Immature natural killer cell (primary cell): ENCODE measurements around the gene SYNRG. TPM values are rescaled to one million over a fixed set of nuclear protein-coding genes. Genes with fewer than 3 reads are reported as not detected.
"Not testable (repeated sequence)": the region's sequence is repeated elsewhere in the genome, so short reads cannot be mapped to it uniquely, and the experiment has no call there.

Experiments
- DNase-seq, 3 donors: peaks; one replicate each; pipeline ENCODE4 v3.0.0; 2022; ENCODE audit warnings: mixed read lengths in 1 of 3
- H3K27ac Mint-ChIP-seq, 6 donors: one replicate each; pipeline ENCODE4 v1.8.0; 2020; ENCODE audit warnings: mixed read lengths in 6 of 6, mild to moderate bottlenecking in 5 of 6, inconsistent platforms in 4 of 6, moderate library complexity in 3 of 6
- H3K27me3 Mint-ChIP-seq, 3 donors: one replicate each; pipeline ENCODE4 v1.8.0; 2020 to 2021; ENCODE audit warnings: low read depth in 3 of 3, mild to moderate bottlenecking in 3 of 3, mixed read lengths in 3 of 3, moderate library complexity in 3 of 3, inconsistent platforms in 1 of 3
- H3K36me3 Mint-ChIP-seq, 3 donors: one replicate each; pipeline ENCODE4 v1.8.0; 2020; ENCODE audit warnings: mixed read lengths in 3 of 3, inconsistent platforms in 2 of 3, mild to moderate bottlenecking in 2 of 3
- H3K4me1 Mint-ChIP-seq, 2 donors: one replicate each; pipeline ENCODE4 v1.8.0; 2020; ENCODE audit warnings: inconsistent platforms in 2 of 2, mild to moderate bottlenecking in 2 of 2, mixed read lengths in 2 of 2, moderate library complexity in 1 of 2
- H3K4me3 Mint-ChIP-seq, 5 donors: one replicate each; pipeline ENCODE4 v1.8.0; 2020; ENCODE audit warnings: mild to moderate bottlenecking in 5 of 5, mixed read lengths in 5 of 5, inconsistent platforms in 3 of 5, moderate library complexity in 3 of 5
- H3K9me3 Mint-ChIP-seq, 6 donors: one replicate each; pipeline ENCODE4 v1.8.0; 2020; ENCODE audit warnings: mild to moderate bottlenecking in 6 of 6, mixed read lengths in 6 of 6, inconsistent platforms in 4 of 6, moderate library complexity in 3 of 6
- polyA plus RNA-seq, 3 donors: library from polyadenylated mRNA; unstranded; fragments of 300-500 nt; fragmentation: Illumina TruSeq; gene quantifications; one replicate each; pipeline ENCODE4 v1.2.3, GENCODE V29; 2021

SYNRG gene
- polyA plus RNA-seq: 100 to 1,000 TPM in 1 of 3 donors, 10 to 100 TPM in 2; 32.8 to 118 (median 58.7) TPM

- no peaks in the 10 kb centered on the region for H3K9me3 Mint-ChIP-seq
- H3K36me3 Mint-ChIP-seq: peaks cover 0 to 11% (median 4%) of the 10 kb centered on the region in 3 donors
- H3K4me1 Mint-ChIP-seq: peaks cover 48% of the 10 kb centered on the region in 2 donors
- H3K4me3 Mint-ChIP-seq: peak within 1 kb of the TSS; percentile 83 to 93 (median 92)
- H3K27me3 Mint-ChIP-seq: peaks cover 0 to 5% (median 0%) of the 10 kb centered on the region in 3 donors
- peak within 1 kb of the TSS; percentile 88 to 99 (median 94) for H3K27ac Mint-ChIP-seq
- DNase-seq: peak; percentile 98 to 99 (median 98)
Observed at GRCh38 chr17:37609170-37610040, at the start of gene SYNRG. TSS of gene SYNRG (minus strand) at chr17:37609418. CDS start at chr17:37609355, 63 bp downstream.

DNA sequence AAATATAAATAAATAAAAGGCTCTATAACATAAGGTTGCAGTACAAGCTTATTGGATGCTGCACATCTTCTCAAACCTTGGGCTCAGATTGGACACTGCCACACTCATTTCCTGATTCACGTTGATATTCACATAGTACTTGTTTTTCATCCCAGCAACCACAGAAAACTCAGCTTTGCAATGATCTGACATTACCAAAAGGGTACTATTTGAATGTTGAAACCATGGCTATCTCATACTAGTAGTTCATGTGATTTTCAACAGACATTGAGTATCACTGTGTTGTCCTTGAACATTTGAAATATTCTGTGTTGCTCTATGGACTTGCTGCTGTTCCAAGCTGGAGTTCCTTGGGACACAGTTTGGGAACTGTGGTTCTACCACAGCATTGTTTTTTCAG, 48.0 kb upstream of the SYNRG start:
- no peak overlapping the region for H3K4me3 Mint-ChIP-seq
- H3K4me1 Mint-ChIP-seq: no peaks in the 10 kb centered on the region
- H3K27me3 Mint-ChIP-seq: peaks cover 0 to 3% (median 2%) of the 10 kb centered on the region in 3 donors
- DNase-seq: no peak
- no peaks in the 10 kb centered on the region for H3K36me3 Mint-ChIP-seq
- H3K9me3 Mint-ChIP-seq: no peaks in the 10 kb centered on the region
- no peak overlapping the region for H3K27ac Mint-ChIP-seq

DNA sequence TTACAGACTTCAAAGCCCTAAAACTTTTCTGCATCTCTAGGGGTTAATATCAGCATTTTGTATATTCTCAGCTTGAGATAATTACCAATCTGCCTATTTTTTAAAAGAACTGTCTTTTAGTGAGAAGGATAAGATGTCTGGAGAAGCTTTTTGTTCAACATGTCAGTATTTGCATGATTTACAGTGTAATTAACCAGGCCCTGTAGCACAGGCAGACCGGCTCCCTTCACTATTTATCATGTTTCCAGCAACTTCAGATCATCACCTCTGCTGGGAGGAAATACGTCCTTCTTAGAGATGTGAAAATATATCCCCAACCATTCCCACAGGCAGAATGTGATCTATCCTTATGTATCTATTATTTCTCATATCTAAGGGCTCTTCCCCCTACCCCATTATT, 42.6 kb upstream of the SYNRG start:
- Mint-ChIP-seq H3K36me3 (no peaks in the 10 kb centered on the region), H3K4me1 (no peaks in the 10 kb centered on the region), H3K27me3 (peaks cover 5 to 21% (median 14%) of the 10 kb centered on the region in 3 donors), H3K4me3 (no peak overlapping the region), H3K9me3 (peaks cover 0 to 2% (median 0%) of the 10 kb centered on the region in 6 donors), H3K27ac (no peak overlapping the region)
- DNase-seq: no peak

GRCh38 chr17:37650419-37651003, 41.3 kb upstream of the SYNRG start:
- H3K27ac Mint-ChIP-seq: no peak overlapping the region
- H3K4me1 Mint-ChIP-seq: no peaks in the 10 kb centered on the region
- DNase-seq: no peak
- no peaks in the 10 kb centered on the region for H3K36me3 Mint-ChIP-seq
- peaks cover 0 to 2% (median 0%) of the 10 kb centered on the region in 6 donors for H3K9me3 Mint-ChIP-seq
- H3K4me3 Mint-ChIP-seq: no peak overlapping the region
- H3K27me3 Mint-ChIP-seq: peaks cover 5 to 22% (median 17%) of the 10 kb centered on the region in 3 donors

- DNase-seq: no peak
- no peak overlapping the region for H3K27ac Mint-ChIP-seq
- H3K4me1 Mint-ChIP-seq: peaks cover 4 to 5% of the 10 kb centered on the region in 2 donors
- H3K4me3 Mint-ChIP-seq: no peak overlapping the region
- peaks cover 0 to 2% (median 0%) of the 10 kb centered on the region in 6 donors for H3K9me3 Mint-ChIP-seq
- H3K36me3 Mint-ChIP-seq: no peaks in the 10 kb centered on the region
- peaks cover 5 to 31% (median 17%) of the 10 kb centered on the region in 3 donors for H3K27me3 Mint-ChIP-seq
Observed at GRCh38 chr17:37648555-37648954, 39.3 kb upstream of the SYNRG start.

DNA sequence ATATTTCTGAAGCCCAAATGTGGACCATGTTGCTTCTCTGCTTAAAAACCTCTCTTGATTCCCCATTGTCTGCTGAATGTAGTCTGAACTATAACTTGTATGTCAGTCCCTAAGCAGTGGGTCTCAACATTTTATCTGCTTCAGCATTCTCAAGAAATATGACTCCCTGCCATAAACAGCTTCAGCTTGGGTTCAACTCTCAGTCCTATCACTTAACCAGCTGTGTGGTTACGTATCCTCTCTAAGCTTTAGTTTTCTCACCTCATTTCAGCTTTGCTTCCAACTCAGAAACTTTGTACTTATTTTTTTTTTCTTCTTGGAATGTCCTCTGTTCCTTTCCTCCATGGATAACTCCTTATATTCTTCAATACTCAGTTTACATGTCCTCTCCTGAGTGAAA, 38.6 kb upstream of the SYNRG start:
- Mint-ChIP-seq H3K4me3 (no peak overlapping the region), H3K9me3 (peaks cover 0 to 2% (median 0%) of the 10 kb centered on the region in 6 donors), H3K4me1 (peaks cover 11 to 12% of the 10 kb centered on the region in 2 donors), H3K36me3 (no peaks in the 10 kb centered on the region), H3K27me3 (peaks cover 5 to 30% (median 17%) of the 10 kb centered on the region in 3 donors), H3K27ac (no peak overlapping the region)
- DNase-seq: no peak

- peaks cover 10 to 12% (median 11%) of the 10 kb centered on the region in 3 donors for H3K36me3 Mint-ChIP-seq
- peak overlapping the region in 5 of 6 donors; percentile 51 to 94 (median 93) for H3K27ac Mint-ChIP-seq
- peak overlapping the region; percentile 93 to 97 (median 96) for H3K4me3 Mint-ChIP-seq
- peaks cover 34 to 41% of the 10 kb centered on the region in 2 donors for H3K4me1 Mint-ChIP-seq
- peaks cover 2 to 13% (median 12%) of the 10 kb centered on the region in 3 donors for H3K27me3 Mint-ChIP-seq
- no peaks in the 10 kb centered on the region for H3K9me3 Mint-ChIP-seq
- no peak for DNase-seq
Observed at GRCh38 chr17:37643869-37644268, 34.7 kb upstream of the SYNRG start.

GRCh38 chr17:37643118-37643766, 34.0 kb upstream of the SYNRG start, which contains the start of gene DDX52:
TSS of gene DDX52 (minus strand) at chr17:37643446. CDS start at chr17:37643420, 26 bp downstream.
- peak; percentile 85 to 87 (median 86) for DNase-seq
- H3K4me1 Mint-ChIP-seq: peaks cover 34 to 47% of the 10 kb centered on the region in 2 donors
- H3K9me3 Mint-ChIP-seq: no peaks in the 10 kb centered on the region

DNA sequence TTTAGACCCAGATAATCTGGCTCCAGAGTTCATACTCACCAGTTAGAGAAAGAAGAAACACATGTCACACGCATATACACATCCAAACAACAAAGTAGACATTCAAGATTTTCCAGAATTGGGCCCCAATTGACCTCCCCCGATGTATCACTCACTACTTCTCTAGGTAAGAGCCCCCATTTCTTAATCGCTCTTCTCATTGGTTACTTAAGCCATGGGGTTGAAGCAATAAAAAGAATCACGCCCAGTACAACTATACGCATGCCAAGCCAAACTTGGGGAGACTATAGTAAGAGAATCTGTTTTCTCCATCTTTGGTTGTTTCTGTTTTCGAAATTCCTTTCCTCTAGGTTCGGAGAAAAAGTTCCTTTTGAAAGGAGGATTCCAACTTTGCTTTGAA, 33.5 kb upstream of the SYNRG start:
- H3K27ac Mint-ChIP-seq: peak overlapping the region; percentile 83 to 94 (median 93)
- peaks cover 10 to 17% (median 16%) of the 10 kb centered on the region in 3 donors for H3K36me3 Mint-ChIP-seq

More at GRCh38 chr17:37643118-37643766, 34.0 kb upstream of the SYNRG start, which contains the start of gene DDX52:
- H3K27ac Mint-ChIP-seq: peak within 1 kb of the TSS; percentile 83 to 94 (median 93)
- peak within 1 kb of the TSS; percentile 93 to 97 (median 96) for H3K4me3 Mint-ChIP-seq
- H3K27me3 Mint-ChIP-seq: peaks cover 0 to 13% (median 7%) of the 10 kb centered on the region in 3 donors
- H3K36me3 Mint-ChIP-seq: peaks cover 10 to 14% (median 14%) of the 10 kb centered on the region in 3 donors

DNA sequence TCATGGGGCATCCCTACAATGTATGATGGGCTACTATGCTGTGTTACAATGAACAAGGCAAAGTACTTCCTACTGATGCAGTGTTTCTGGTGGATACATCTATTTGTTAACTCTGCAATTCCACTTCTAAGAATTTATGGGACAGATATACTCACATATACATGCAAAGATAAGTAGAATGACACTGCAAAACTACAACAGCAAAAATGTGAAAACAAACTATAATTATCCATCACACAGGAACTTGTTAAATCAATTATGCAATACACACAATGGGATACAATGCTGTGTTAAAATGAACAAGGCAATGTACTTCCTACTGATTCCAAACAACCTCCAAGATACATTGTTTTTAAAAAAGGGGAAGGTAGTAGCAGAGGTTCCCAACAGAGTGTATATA, 30.8 kb upstream of the SYNRG start:
- no peak overlapping the region for H3K27ac Mint-ChIP-seq
- no peak overlapping the region for H3K4me3 Mint-ChIP-seq
- peaks cover 35 to 56% of the 10 kb centered on the region in 2 donors for H3K4me1 Mint-ChIP-seq
- no peaks in the 10 kb centered on the region for H3K9me3 Mint-ChIP-seq
- DNase-seq: no peak
- peaks cover 13 to 27% (median 27%) of the 10 kb centered on the region in 3 donors for H3K36me3 Mint-ChIP-seq
- peaks cover 0 to 8% (median 3%) of the 10 kb centered on the region in 3 donors for H3K27me3 Mint-ChIP-seq

More for the DNA sequence above, 33.5 kb upstream of the SYNRG start:
- Mint-ChIP-seq H3K27me3 (peaks cover 0 to 13% (median 5%) of the 10 kb centered on the region in 3 donors), H3K4me1 (peaks cover 35 to 50% of the 10 kb centered on the region in 2 donors), H3K4me3 (peak overlapping the region; percentile 93 to 97 (median 96)), H3K9me3 (no peaks in the 10 kb centered on the region)
- no peak for DNase-seq

DNA sequence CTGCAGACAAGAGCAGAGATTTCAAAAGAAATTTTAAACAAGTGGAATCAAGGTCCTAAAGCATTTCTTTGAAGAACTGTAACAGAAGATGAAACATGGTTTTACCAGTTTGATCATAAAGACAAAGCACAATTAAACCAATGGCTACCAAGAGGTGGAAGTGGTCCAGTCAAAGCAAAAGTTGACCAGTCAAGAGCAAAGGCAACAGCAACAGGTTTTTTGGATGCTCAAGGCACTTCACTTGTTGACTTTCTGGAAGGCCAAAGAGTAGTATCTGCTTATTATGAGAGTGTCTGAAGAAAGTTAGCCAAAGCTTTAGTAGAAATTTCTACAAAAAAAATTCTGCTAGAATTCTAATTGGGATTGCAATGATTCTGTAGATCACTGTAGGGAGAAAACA, 28.7 kb upstream of the SYNRG start:
- Mint-ChIP-seq H3K27me3 (no peaks in the 10 kb centered on the region), H3K27ac (no peak overlapping the region), H3K4me3 (no peak overlapping the region), H3K9me3 (no peaks in the 10 kb centered on the region), H3K36me3 (peaks cover 13 to 31% (median 27%) of the 10 kb centered on the region in 3 donors), H3K4me1 (peaks cover 25 to 46% of the 10 kb centered on the region in 2 donors)
- DNase-seq: no peak

- H3K36me3 Mint-ChIP-seq: peaks cover 10 to 25% (median 18%) of the 10 kb centered on the region in 3 donors
- H3K27ac Mint-ChIP-seq, H3K27me3 Mint-ChIP-seq: not testable (repeated sequence)
Observed at GRCh38 chr17:37616430-37616829, 7.2 kb upstream of the SYNRG start.

DNA sequence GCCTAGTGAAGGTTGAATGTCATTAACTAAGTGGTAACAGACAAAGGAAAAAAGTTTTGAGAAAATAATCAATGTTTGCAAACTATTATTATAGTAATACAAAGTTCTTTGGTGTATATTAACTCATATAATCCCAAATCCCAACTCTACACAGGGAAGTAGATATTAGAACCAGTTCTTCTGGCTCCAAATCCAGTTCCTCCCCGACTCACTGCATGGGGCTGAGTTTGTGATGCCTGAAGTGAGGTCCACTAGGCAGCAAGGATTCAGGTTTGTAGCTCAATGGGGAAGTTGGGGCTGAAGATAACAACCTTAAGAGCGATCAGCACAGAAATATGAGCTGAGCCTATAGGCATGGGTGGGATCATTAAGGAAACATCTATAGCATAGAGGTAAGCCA, 5.6 kb upstream of the SYNRG start:
- H3K27ac Mint-ChIP-seq: no peak overlapping the region

More at GRCh38 chr17:37616430-37616829, 7.2 kb upstream of the SYNRG start:
- not testable (repeated sequence) for H3K4me1 Mint-ChIP-seq, H3K4me3 Mint-ChIP-seq, H3K9me3 Mint-ChIP-seq, DNase-seq

More for the DNA sequence above, 5.6 kb upstream of the SYNRG start:
- Mint-ChIP-seq H3K36me3 (peaks cover 10 to 16% (median 13%) of the 10 kb centered on the region in 3 donors), H3K4me1 (peaks cover 3 to 4% of the 10 kb centered on the region in 2 donors), H3K27me3 (peaks cover 0 to 1% (median 0%) of the 10 kb centered on the region in 3 donors), H3K4me3 (no peak overlapping the region), H3K9me3 (no peaks in the 10 kb centered on the region)
- DNase-seq: no peak
